Central memory CD8-positive, alpha-beta T cell (primary cell): ENCODE measurements around the gene CHST11.

Source experiments
- ATAC-seq: fragments of 150-1000 bp; cut with Tn5 transposase; replicated peaks from 2 replicates; pipeline ENCODE4 v1.10.0; 2022; ENCODE audit warnings: mild to moderate bottlenecking, moderate FRiP score, moderate number of reproducible peaks; ENCODE audit not compliant: poor library complexity, severe bottlenecking; ENCODE audit errors: extremely low read depth
- DNase-seq, 2 donors: peaks; one replicate each; pipeline ENCODE4 v3.0.0; 2021; ENCODE audit warnings: low spot score in 2 of 2
- H3K27ac Mint-ChIP-seq: one replicate; pipeline ENCODE4 v1.8.0; 2022; ENCODE audit warnings: low read depth, mild to moderate bottlenecking, moderate library complexity, mixed read lengths
- H3K27me3 Mint-ChIP-seq: one replicate; pipeline ENCODE4 v1.8.0; 2022; ENCODE audit warnings: mixed read lengths
- H3K36me3 Mint-ChIP-seq: one replicate; pipeline ENCODE4 v1.8.0; 2022; ENCODE audit warnings: mild to moderate bottlenecking, moderate library complexity, mixed read lengths; ENCODE audit not compliant: insufficient read depth
- H3K4me1 Mint-ChIP-seq: one replicate; pipeline ENCODE4 v1.8.0; 2022; ENCODE audit warnings: mixed read lengths
- H3K4me3 Mint-ChIP-seq: one replicate; pipeline ENCODE4 v1.8.0; 2022; ENCODE audit warnings: mild to moderate bottlenecking, moderate library complexity, mixed read lengths
- H3K9me3 Mint-ChIP-seq: one replicate; pipeline ENCODE4 v1.8.0; 2022; ENCODE audit warnings: mixed read lengths

Gene CHST11

DNA sequence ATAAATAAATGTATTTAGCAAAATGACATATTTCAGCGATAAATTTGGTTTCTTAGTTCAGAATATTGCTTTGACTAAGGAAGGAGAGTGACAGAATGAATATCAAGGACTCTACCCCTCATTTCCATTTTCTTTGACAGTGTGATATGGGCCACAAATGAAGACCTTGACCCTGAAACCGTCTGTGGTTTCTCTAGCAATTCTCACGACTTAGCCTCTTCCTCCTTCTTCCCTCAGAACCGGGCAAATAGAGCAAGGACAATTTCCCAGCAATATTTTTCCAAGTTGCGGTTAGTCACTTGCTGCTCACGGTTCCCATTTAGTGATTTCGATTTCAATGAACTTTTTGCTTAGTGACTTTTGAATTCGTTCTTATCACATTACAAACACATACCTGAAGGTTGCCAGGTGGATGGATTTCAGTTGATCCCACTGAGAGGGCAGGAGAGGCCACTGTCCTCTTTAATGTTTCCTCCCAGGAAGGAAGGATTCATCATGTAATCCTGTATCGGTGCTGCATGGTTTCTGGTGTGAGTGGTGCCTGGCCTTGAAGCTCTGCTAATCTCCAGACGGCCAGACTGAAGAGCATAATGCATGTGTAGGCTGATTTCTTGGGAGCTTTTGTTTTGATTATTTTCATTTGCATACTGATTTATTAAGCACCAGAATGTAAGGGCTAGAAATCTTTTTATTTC lies 77.6 kb downstream of the CHST11 start:
- no peaks in the 10 kb centered on the region for H3K9me3 Mint-ChIP-seq
- peaks cover 9% of the 10 kb centered on the region for H3K36me3 Mint-ChIP-seq
- no peaks in the 10 kb centered on the region for H3K27me3 Mint-ChIP-seq
- DNase-seq (no peak), ATAC-seq (no peak)
- peak overlapping the region; percentile 42 for H3K27ac Mint-ChIP-seq
- H3K4me3 Mint-ChIP-seq = no peak overlapping the region
- peaks cover 90% of the 10 kb centered on the region for H3K4me1 Mint-ChIP-seq

DNA sequence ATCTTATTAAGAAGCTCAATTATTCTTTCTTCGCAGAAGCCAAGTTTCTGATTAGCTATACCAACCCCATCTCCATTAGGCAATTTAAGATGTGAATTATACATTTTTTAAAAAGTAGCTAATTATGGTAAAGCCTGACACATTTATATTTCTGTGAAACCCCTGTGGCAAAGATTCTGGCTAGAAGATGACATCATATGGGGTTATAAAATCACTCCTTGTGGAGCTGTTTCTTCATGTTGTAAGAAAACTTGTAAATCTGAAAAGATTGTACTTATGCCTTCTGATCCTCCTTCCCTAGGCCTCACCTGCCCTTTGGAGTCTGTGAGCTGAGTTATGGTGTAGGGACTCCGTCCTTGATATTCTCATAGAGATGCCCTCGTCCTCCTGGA lies 78.1 kb downstream of the CHST11 start:
- Mint-ChIP-seq H3K4me3 (no peak overlapping the region), H3K27ac (peak overlapping the region; percentile 42), H3K9me3 (no peaks in the 10 kb centered on the region), H3K36me3 (peaks cover 8% of the 10 kb centered on the region), H3K27me3 (no peaks in the 10 kb centered on the region), H3K4me1 (peaks cover 89% of the 10 kb centered on the region)
- no peak for ATAC-seq
- DNase-seq = no peak

DNA sequence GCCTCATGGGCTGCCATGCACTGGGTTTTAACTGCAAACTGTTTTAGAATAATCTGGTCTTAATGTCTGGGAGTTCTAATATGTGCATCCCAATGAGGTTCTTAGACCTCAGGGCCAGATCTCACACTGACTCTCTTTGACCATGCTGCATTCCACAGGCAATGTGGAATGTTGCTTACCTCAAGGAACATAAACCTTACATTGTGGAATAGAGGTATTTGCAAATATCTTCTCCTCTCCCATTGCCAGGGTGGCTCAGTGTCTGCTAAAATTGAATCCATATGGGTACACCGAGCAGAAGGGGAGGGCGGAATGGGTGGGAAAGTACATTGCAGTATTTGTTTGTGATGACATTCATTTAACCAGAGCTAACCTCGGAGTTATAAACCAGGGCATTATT lies 78.6 kb downstream of the CHST11 start:
- ATAC-seq (no peak), DNase-seq (no peak)
- H3K27ac Mint-ChIP-seq = peak overlapping the region; percentile 7
- H3K4me1 Mint-ChIP-seq = peaks cover 84% of the 10 kb centered on the region
- H3K36me3 Mint-ChIP-seq = peaks cover 8% of the 10 kb centered on the region
- no peak overlapping the region for H3K4me3 Mint-ChIP-seq
- H3K27me3 Mint-ChIP-seq = no peaks in the 10 kb centered on the region
- H3K9me3 Mint-ChIP-seq = no peaks in the 10 kb centered on the region

DNA sequence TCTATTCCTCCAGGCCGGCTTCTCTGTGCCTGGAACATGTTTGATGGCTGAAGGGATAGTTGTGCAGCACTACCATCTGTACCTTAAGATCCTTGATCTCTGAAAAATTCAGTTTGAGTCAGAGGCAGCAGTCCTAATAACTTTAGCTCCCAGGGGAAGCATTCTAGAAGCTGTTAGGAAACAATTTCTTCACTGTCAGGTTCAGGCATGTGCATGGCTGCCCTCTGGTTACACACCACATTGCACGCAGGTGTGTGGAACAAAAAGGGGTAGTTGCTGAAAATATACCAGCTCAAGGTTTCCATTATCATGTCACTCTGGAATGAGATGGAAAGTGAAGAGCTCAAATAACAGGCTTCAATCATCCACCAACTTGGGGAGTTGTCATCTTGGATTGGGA lies 80.1 kb downstream of the CHST11 start:
- DNase-seq = no peak
- Mint-ChIP-seq H3K27me3 (no peaks in the 10 kb centered on the region), H3K27ac (peak overlapping the region; percentile 27), H3K4me3 (no peak overlapping the region), H3K9me3 (no peaks in the 10 kb centered on the region), H3K4me1 (peaks cover 85% of the 10 kb centered on the region), H3K36me3 (peaks cover 10% of the 10 kb centered on the region)
- no peak for ATAC-seq

- DNase-seq = no peak
Observed at GRCh38 chr12:104538056-104538455, 81.3 kb downstream of the CHST11 start.

GRCh38 chr12:104538891-104539462 lies 82.2 kb downstream of the CHST11 start:
- DNase-seq (no peak), ATAC-seq (no peak)
- peaks cover 81% of the 10 kb centered on the region for H3K4me1 Mint-ChIP-seq
- H3K27me3 Mint-ChIP-seq = no peaks in the 10 kb centered on the region
- no peaks in the 10 kb centered on the region for H3K9me3 Mint-ChIP-seq
- H3K4me3 Mint-ChIP-seq = no peak overlapping the region
- no peak overlapping the region for H3K27ac Mint-ChIP-seq
- peaks cover 10% of the 10 kb centered on the region for H3K36me3 Mint-ChIP-seq

More at GRCh38 chr12:104538056-104538455, 81.3 kb downstream of the CHST11 start:
- H3K27me3 Mint-ChIP-seq = no peaks in the 10 kb centered on the region
- no peak overlapping the region for H3K4me3 Mint-ChIP-seq
- peaks cover 82% of the 10 kb centered on the region for H3K4me1 Mint-ChIP-seq
- peak overlapping the region; percentile 19 for H3K27ac Mint-ChIP-seq
- ATAC-seq = no peak
- H3K9me3 Mint-ChIP-seq = no peaks in the 10 kb centered on the region
- peaks cover 9% of the 10 kb centered on the region for H3K36me3 Mint-ChIP-seq

DNA sequence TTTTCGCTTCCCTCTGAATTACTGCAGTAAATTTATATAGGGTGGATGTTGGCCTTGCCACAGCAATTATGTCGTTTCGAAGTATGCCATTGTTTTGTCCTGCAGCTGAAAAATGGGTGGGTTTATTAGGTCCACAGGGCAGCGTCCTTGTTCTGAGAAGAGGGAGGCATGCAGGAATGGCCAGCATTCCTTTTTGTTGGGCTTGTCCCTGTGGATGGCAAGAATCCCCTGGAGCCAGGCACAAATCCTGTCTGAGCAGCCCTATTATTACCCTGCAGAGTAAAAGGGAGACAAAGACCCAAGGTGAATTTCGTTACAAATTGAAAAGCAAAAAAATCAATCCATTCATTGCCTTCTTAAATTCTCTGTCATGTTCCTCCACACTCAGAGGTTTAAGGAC lies 88.1 kb downstream of the CHST11 start:
- Mint-ChIP-seq H3K9me3 (no peaks in the 10 kb centered on the region), H3K27ac (no peak overlapping the region), H3K4me1 (peaks cover 76% of the 10 kb centered on the region), H3K4me3 (no peak overlapping the region), H3K36me3 (peaks cover 5% of the 10 kb centered on the region), H3K27me3 (no peaks in the 10 kb centered on the region)
- ATAC-seq (no peak), DNase-seq (no peak)

GRCh38 chr12:104546575-104546974 lies 89.8 kb downstream of the CHST11 start:
- Mint-ChIP-seq H3K4me3 (no peak overlapping the region), H3K27ac (no peak overlapping the region), H3K36me3 (peaks cover 3% of the 10 kb centered on the region), H3K9me3 (no peaks in the 10 kb centered on the region), H3K4me1 (peaks cover 74% of the 10 kb centered on the region), H3K27me3 (no peaks in the 10 kb centered on the region)
- ATAC-seq (no peak), DNase-seq (no peak)

DNA sequence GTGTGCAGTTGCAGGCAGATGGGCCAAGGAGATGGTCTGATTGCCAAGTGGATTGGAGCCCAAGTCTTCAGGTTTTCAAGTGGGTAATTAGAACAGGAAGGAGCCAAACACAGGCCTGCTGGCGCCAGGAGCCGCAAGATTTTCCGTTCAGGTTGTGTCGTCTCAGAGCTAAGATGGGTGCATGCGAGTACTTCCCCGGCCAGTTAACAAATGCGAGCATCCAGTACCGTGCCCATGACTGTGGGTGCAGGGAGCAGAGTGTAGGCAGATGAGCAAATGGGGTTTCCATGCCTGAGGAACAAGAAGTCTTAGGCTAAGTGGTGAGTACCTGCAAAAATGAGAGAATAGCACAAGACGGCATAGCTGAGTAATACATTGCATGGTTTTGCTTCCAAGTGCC lies 90.5 kb downstream of the CHST11 start:
- no peak for DNase-seq
- Mint-ChIP-seq H3K27ac (no peak overlapping the region), H3K4me1 (peaks cover 78% of the 10 kb centered on the region), H3K36me3 (peaks cover 2% of the 10 kb centered on the region), H3K4me3 (no peak overlapping the region), H3K27me3 (no peaks in the 10 kb centered on the region), H3K9me3 (no peaks in the 10 kb centered on the region)
- ATAC-seq = no peak

DNA sequence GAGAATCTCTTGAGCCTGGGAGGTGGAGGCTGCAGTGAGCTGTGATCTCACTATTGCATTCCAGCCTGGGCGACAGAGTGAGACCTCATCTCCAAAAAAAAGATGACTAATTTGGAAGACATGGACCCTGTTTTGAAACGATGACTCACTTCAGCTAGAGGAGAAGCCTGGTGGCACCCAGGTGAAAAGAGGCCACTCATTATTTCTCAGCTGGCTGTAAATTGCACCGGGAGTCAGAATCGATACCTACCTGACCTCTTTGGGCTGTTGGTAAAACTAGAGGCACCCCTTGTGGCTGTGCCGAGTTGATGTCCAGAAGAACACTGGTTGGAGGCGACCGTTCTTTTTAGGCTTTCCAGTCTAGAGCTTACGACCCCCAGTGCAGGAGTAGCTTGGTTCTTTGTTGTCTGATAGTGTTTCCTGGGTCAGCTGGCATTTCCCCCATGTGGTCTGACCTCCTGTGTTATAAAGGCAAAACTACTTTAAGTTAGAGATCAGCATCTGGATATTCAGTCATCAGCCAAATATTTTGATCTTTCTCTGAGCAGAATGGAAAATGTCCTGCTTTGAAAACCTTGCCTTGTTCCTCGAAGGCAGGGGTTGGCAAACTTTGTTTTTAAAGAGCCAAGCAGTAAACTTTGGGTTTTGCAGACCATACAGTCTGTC lies 93.2 kb downstream of the CHST11 start:
- Mint-ChIP-seq H3K27ac (no peak overlapping the region), H3K4me3 (no peak overlapping the region), H3K36me3 (no peaks in the 10 kb centered on the region)

DNA sequence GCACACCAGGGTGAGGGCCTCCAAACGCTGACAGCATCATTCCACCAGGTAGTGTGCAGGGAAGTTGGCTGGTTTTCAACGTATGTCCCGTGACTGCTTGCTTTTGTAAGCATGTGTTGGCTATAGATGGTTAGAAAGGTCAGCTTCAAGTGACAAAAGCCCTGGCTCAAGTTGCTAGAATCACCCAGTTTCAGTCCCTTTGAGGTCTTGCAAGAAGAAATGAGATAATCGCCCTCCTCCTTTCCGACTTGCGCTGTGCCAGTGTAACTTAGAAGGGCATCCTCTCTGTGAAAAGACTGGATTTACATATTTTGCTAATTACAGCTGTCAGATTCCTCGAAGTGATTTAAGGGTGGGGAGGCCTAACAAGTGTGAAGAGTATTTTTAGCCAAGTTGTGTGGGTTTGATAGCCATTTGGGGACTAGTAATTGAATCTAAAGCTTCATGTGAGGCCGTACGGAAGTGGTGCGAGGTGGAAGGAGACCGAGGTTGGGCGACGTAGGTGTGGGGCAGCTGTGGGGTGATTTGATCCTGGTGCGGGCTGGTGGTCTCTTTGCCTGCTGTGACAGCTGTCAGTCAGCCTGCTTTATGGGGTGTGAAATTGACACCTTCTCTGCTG lies 94.7 kb downstream of the CHST11 start:
- Mint-ChIP-seq H3K4me1 (peaks cover 90% of the 10 kb centered on the region), H3K9me3 (peaks cover 6% of the 10 kb centered on the region), H3K4me3 (no peak overlapping the region), H3K27me3 (no peaks in the 10 kb centered on the region), H3K36me3 (no peaks in the 10 kb centered on the region), H3K27ac (peak overlapping the region; percentile 69)
- ATAC-seq (no peak), DNase-seq (no peak)

More for the DNA sequence above, 93.2 kb downstream of the CHST11 start:
- ATAC-seq = no peak
- Mint-ChIP-seq H3K27me3 (no peaks in the 10 kb centered on the region), H3K4me1 (peaks cover 84% of the 10 kb centered on the region), H3K9me3 (peaks cover 6% of the 10 kb centered on the region)
- DNase-seq = no peak

- Mint-ChIP-seq H3K27ac (peak overlapping the region; percentile 69), H3K27me3 (no peaks in the 10 kb centered on the region), H3K4me3 (peak overlapping the region; percentile 12), H3K36me3 (peaks cover 3% of the 10 kb centered on the region), H3K4me1 (peaks cover 89% of the 10 kb centered on the region), H3K9me3 (peaks cover 6% of the 10 kb centered on the region)
- DNase-seq (no peak), ATAC-seq (no peak)
Observed at GRCh38 chr12:104553421-104553820, 96.7 kb downstream of the CHST11 start.
